Pons (tissue), 1 donor: ENCODE measurements around the gene AFF2.

ENCODE experiments used
- DNase-seq: peaks from one replicate; pipeline ENCODE4 v3.0.0-alpha.2; 2016; ENCODE audit warnings: low spot score

Gene AFF2

GRCh38 chrX:148536961-148537360 lies 36.5 kb downstream of the AFF2 start:
- no peak for DNase-seq

- no peak for DNase-seq
Observed at GRCh38 chrX:148537556-148538182, 37.3 kb downstream of the AFF2 start.

- no peak for DNase-seq
Observed at GRCh38 chrX:148538582-148538981, 38.2 kb downstream of the AFF2 start.

GRCh38 chrX:148540114-148540513 lies 39.7 kb downstream of the AFF2 start:
- no peak for DNase-seq

- no peak for DNase-seq
Observed at GRCh38 chrX:148540671-148541583, 40.5 kb downstream of the AFF2 start.

- DNase-seq, result no peak
Observed at GRCh38 chrX:148541584-148541940, 41.1 kb downstream of the AFF2 start.

- no peak for DNase-seq
Observed at GRCh38 chrX:148542481-148543255, 42.3 kb downstream of the AFF2 start.

- no peak for DNase-seq
Observed at GRCh38 chrX:148552775-148553174, 52.4 kb downstream of the AFF2 start.

- no peak for DNase-seq
Observed at GRCh38 chrX:148555101-148555500, 54.7 kb downstream of the AFF2 start.

GRCh38 chrX:148555571-148556243 lies 55.3 kb downstream of the AFF2 start:
- no peak for DNase-seq

GRCh38 chrX:148556498-148556897 lies 56.1 kb downstream of the AFF2 start:
- no peak for DNase-seq

- no peak for DNase-seq
Observed at GRCh38 chrX:148562846-148563245, 62.4 kb downstream of the AFF2 start.

- DNase-seq, result no peak
Observed at GRCh38 chrX:148567229-148567628, 66.8 kb downstream of the AFF2 start.

- DNase-seq, result no peak
Observed at GRCh38 chrX:148567779-148568178, 67.4 kb downstream of the AFF2 start.

GRCh38 chrX:148568763-148569162 lies 68.3 kb downstream of the AFF2 start:
- DNase-seq, result no peak

GRCh38 chrX:148572337-148572736 lies 71.9 kb downstream of the AFF2 start:
- DNase-seq, result no peak

- DNase-seq, result no peak
Observed at GRCh38 chrX:148573119-148573518, 72.7 kb downstream of the AFF2 start.

- no peak for DNase-seq
Observed at GRCh38 chrX:148574237-148574973, 74.0 kb downstream of the AFF2 start.

GRCh38 chrX:148576396-148576795 lies 76.0 kb downstream of the AFF2 start:
- no peak for DNase-seq

- no peak for DNase-seq
Observed at GRCh38 chrX:148577741-148578140, 77.3 kb downstream of the AFF2 start.

GRCh38 chrX:148580016-148580415 lies 79.6 kb downstream of the AFF2 start:
- no peak for DNase-seq
